ENCODE results near the gene MSANTD3.

GRCh38 chr9:100455470-100455869 is 28.5 kb downstream of the MSANTD3 start:
- TF ChIP-seq GABPA (tag; conservative IDR thresholded peaks at IDR 0.05; ENCODE audit: low read depth) (no peak), CTCF (IDR thresholded peaks at IDR 0.05 in 2 of 3, conservative IDR thresholded peaks at IDR 0.05 in 1 of 3; ENCODE audit: insufficient read depth in 2 of 3, low read depth in 1 of 3, low read length in 3 of 3) (no peak), DEAF1 (CRISPR knock-in tag; IDR thresholded peaks at IDR 0.05) (no peak), ETS1 (conservative IDR thresholded peaks at IDR 0.05; ENCODE audit: control insufficient read depth, low read depth, low read length) (no peak), ZNF512 (tag; IDR thresholded peaks at IDR 0.05) (no peak), ARNT (IDR thresholded peaks at IDR 0.05) (no peak), ETV6 (IDR thresholded peaks at IDR 0.05; ENCODE audit: borderline replicate concordance in 1 of 2, low read depth in 2 of 2, low read length in 1 of 2) (no peak), ETV6 (CRISPR knock-in tag; IDR thresholded peaks at IDR 0.05; ENCODE audit: borderline replicate concordance) (no peak), ZNF785 (CRISPR knock-in tag; IDR thresholded peaks at IDR 0.05) (no peak)

All from K562 (cell line).